Measurements from ENCODE around the gene LTBP3. TPM values are rescaled to one million over a fixed set of nuclear protein-coding genes. Genes with fewer than 3 reads are reported as not detected.

The LTBP3 gene
- total RNA-seq, 2 experiments from 2014 or later, result 11.2 to 13.8 TPM

DNA sequence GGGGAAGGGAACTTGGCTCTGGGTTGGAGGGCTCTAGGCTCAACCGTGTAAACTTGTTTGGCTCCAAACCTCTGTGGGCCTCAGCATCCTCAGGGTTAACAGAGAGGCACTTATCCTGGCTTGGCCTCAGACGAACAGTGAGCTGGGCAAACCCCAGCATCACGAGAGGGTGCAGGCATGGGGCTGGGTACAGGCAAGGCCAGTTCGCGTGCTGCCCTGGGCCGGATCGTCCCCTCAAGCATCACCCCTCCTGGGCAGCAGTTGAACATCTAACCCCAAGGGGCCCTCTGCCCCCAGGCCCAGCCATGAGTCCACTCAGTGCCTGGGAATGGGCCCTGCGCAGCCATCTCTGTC lies 19.6 kb upstream of the LTBP3 start:
- Histone ChIP-seq H3K4me1 (ENCODE audit: insufficient read depth, low read length, poor library complexity, severe bottlenecking) (peaks cover 43% of the 10 kb centered on the region), H3K27ac (ENCODE audit: low read depth, low read length, poor library complexity, severe bottlenecking) (peak overlapping the region; percentile 54), H2AFZ (ENCODE audit: low read length) (no peak overlapping the region), H3K4me3 (ENCODE audit: low read depth, low read length, poor library complexity, severe bottlenecking) (peak overlapping the region; percentile 94), H3K36me3 (ENCODE audit: insufficient read depth, low read length) (peaks cover 29% of the 10 kb centered on the region), H4K20me1 (ENCODE audit: insufficient read depth, low read length) (no peaks in the 10 kb centered on the region), H3K79me2 (ENCODE audit: insufficient read depth, low read depth, low read length) (peaks cover 9% of the 10 kb centered on the region; the same call in 1 of the 2 replicates), H3K4me2 (ENCODE audit: low read length) (peak overlapping the region; percentile 94), H3K9me2 (ENCODE audit: insufficient read depth, low read length) (no peaks in the 10 kb centered on the region), H3K9me3 (ENCODE audit: low read length) (no peaks in the 10 kb centered on the region)
- CTCF ChIA-PET (ENCODE audit: unreplicated experiment), result interaction anchor here (1.1 to 2.1 kb wide), 2 partner anchors 10 to 16 kb away, joined by 4 to 11 read pairs; no protein-coding TSS in a partner anchor
- BruUV-seq (replicated peaks), result no TSS peak
- DNase-seq (ENCODE audit: low spot score), result no peak
- TF ChIP-seq, protein P1, sequence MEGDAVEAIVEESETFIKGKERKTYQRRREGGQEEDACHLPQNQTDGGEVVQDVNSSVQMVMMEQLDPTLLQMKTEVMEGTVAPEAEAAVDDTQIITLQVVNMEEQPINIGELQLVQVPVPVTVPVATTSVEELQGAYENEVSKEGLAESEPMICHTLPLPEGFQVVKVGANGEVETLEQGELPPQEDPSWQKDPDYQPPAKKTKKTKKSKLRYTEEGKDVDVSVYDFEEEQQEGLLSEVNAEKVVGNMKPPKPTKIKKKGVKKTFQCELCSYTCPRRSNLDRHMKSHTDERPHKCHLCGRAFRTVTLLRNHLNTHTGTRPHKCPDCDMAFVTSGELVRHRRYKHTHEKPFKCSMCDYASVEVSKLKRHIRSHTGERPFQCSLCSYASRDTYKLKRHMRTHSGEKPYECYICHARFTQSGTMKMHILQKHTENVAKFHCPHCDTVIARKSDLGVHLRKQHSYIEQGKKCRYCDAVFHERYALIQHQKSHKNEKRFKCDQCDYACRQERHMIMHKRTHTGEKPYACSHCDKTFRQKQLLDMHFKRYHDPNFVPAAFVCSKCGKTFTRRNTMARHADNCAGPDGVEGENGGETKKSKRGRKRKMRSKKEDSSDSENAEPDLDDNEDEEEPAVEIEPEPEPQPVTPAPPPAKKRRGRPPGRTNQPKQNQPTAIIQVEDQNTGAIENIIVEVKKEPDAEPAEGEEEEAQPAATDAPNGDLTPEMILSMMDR (conservative IDR thresholded peaks at IDR 0.05; ENCODE audit: low read length), result no peak
- no peak for TF ChIP-seq EZH2phosphoT487 (IDR thresholded peaks at IDR 0.05; ENCODE audit: borderline replicate concordance, low read depth, low read length)
- POLR2A ChIA-PET, result interaction anchor here (0.5 to 2.7 kb wide), 3 partner anchors 10 to 37 kb away, joined by 3 to 17 read pairs (median 4); partner anchors contain the start of gene PCNX3
- intact Hi-C loops (cut with micrococcal nuclease; ENCODE audit: unreplicated experiment), result loop anchor here (10.0 kb wide), 1 partner anchor 723 kb away; no protein-coding TSS in a partner anchor

DNA sequence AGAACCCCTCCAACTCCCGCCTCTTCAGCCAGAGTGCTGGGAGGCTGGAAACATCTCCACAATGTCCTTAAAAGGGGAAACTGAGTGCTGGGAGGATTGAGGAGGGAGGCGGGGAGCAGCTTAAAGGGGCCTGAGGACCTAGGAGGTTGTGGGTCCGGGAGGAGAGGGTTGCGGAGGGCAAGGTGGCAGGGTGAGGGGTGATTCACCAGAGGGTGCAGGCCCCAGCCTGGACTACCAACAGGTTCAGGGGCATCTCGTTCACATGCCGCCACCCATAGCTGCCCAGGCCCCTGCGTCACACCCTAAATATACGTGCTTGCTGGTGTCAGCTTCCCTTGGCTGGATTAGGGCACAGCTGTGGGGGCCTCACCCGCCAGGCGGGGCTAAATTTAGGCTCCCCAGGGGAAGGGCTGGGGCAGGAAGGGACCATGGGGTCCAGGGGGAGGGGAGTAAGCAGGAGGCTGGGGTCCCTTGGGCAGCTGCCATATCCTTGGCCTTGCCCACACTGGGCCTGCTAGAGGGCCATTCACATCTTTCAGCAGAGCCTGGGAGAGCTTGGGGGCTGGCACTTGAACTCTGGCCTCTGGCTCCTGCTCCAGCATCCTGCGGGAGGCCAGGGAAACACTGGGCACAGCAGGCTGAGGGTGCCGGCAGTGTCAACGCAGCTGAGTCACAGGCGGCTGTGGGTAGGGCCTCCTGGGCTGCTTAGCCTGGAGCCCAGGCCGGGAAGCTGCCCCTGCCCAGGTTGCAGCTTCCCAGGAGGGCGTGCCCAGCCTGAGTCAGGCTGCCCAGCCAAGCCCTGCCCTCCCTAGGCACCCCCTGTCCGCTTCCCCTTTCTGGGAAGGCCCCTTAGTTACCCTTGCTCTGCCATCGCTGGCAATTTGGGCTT lies 19.0 kb upstream of the LTBP3 start:
- ChIA-PET POLR2A (interaction anchor here (0.7 to 2.7 kb wide), 5 partner anchors 11 to 244 kb away, joined by 3 to 17 read pairs (median 4); partner anchors contain the start of genes DPF2 and PCNX3), CTCF (ENCODE audit: unreplicated experiment) (interaction anchor here (0.6 to 2.1 kb wide), 4 partner anchors 11 to 264 kb away, joined by 3 to 11 read pairs (median 4); no protein-coding TSS in a partner anchor)
- BruUV-seq (replicated peaks), result no TSS peak
- Histone ChIP-seq H3K9me3 (ENCODE audit: low read length) (no peaks in the 10 kb centered on the region), H3K4me1 (ENCODE audit: insufficient read depth, low read length, poor library complexity, severe bottlenecking) (peaks cover 44% of the 10 kb centered on the region), H3K9me2 (ENCODE audit: insufficient read depth, low read length) (no peaks in the 10 kb centered on the region), H3K4me3 (ENCODE audit: low read depth, low read length, poor library complexity, severe bottlenecking) (peak overlapping the region; percentile 94), H3K4me2 (ENCODE audit: low read length) (peak overlapping the region; percentile 94), H3K36me3 (ENCODE audit: insufficient read depth, low read length) (peaks cover 29% of the 10 kb centered on the region), H2AFZ (ENCODE audit: low read length) (no peak overlapping the region), H3K79me2 (ENCODE audit: insufficient read depth, low read depth, low read length) (peaks cover 11% of the 10 kb centered on the region; the same call in 1 of the 2 replicates), H3K27ac (ENCODE audit: low read depth, low read length, poor library complexity, severe bottlenecking) (peak overlapping the region; percentile 54), H4K20me1 (ENCODE audit: insufficient read depth, low read length) (no peaks in the 10 kb centered on the region)
- TF ChIP-seq EZH2phosphoT487 (IDR thresholded peaks at IDR 0.05; ENCODE audit: borderline replicate concordance, low read depth, low read length), result no peak
- TF ChIP-seq, protein P1 (conservative IDR thresholded peaks at IDR 0.05; ENCODE audit: low read length), result no peak
- peak; percentile 64 for DNase-seq (ENCODE audit: low spot score)
- intact Hi-C loops (cut with micrococcal nuclease; ENCODE audit: unreplicated experiment), result loop anchor here (10.0 kb wide), 1 partner anchor 722 kb away; no protein-coding TSS in a partner anchor

Measured in OCI-LY7 (cell line).